ENCODE results near the gene CCDC117. TPM values are rescaled to one million over a fixed set of nuclear protein-coding genes. Genes with fewer than 3 reads are reported as not detected.
"Not testable (repeated sequence)": the region's sequence is repeated elsewhere in the genome, so short reads cannot be mapped to it uniquely, and the experiment has no call there.

Gene CCDC117
- total RNA-seq, 2 experiments from 2014 or later = 25.5 to 26.2 TPM

DNA sequence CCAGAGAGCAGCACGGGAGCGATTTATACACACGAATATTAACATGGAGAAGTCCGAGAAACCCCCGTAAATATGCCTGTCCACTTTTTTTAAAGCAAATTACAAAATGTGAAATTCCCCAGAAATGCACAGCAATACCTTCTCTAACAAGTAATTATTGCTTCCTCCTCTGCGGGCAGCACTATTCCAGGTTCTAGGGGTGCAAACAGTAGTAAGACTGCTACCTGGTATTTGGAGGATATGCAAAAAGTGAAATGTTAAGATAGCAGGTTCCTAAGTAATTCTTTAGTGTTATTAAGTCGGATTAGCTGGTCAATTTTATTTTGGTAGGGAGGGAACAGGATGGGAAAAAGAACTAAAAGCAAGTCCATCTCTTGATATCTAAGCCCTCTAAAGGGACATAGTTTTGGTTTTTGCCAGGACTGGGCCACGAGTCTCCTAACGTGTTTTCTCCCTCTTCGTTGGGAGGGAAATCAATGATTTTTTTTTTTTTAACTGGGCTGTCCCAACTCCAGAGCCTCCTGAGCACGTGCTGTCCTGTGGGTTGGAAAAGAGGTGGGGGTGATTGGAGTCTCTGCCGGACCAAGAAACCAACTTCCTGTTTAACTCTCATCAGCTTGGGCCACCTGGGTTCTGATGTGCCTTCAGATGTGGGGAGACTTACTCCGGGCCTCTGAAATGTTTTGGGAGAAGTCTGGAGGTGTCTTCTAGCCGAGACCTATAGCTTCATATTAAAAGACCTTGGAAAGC lies 29.5 kb downstream of the CCDC117 start:
- DNase-seq = no peak
- peak overlapping the region; percentile 89 for H3K27ac Mint-ChIP-seq
- intact Hi-C loops (cut with micrococcal nuclease) = no loop called here
- no peaks in the 10 kb centered on the region for H3K27me3 Mint-ChIP-seq
- TF ChIP-seq, protein P1, sequence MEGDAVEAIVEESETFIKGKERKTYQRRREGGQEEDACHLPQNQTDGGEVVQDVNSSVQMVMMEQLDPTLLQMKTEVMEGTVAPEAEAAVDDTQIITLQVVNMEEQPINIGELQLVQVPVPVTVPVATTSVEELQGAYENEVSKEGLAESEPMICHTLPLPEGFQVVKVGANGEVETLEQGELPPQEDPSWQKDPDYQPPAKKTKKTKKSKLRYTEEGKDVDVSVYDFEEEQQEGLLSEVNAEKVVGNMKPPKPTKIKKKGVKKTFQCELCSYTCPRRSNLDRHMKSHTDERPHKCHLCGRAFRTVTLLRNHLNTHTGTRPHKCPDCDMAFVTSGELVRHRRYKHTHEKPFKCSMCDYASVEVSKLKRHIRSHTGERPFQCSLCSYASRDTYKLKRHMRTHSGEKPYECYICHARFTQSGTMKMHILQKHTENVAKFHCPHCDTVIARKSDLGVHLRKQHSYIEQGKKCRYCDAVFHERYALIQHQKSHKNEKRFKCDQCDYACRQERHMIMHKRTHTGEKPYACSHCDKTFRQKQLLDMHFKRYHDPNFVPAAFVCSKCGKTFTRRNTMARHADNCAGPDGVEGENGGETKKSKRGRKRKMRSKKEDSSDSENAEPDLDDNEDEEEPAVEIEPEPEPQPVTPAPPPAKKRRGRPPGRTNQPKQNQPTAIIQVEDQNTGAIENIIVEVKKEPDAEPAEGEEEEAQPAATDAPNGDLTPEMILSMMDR (IDR thresholded peaks at IDR 0.05) = no peak
- peak overlapping the region; percentile 95 for H3K4me3 Mint-ChIP-seq
- peaks cover 31% of the 10 kb centered on the region for H3K4me1 Mint-ChIP-seq (ENCODE audit: low read depth)
- ChIA-PET CTCF (interaction anchor here (0.6 to 4.6 kb wide), 8 partner anchors 10 to 826 kb away, joined by 3 to 29 read pairs (median 4); no protein-coding TSS in a partner anchor), POLR2A (interaction anchor here (0.6 to 1.0 kb wide), 3 partner anchors 11 to 21 kb away, joined by 3 to 4 read pairs (median 3); no protein-coding TSS in a partner anchor)
- peaks cover 44% of the 10 kb centered on the region for H3K36me3 Mint-ChIP-seq (ENCODE audit: low read depth)
- no peaks in the 10 kb centered on the region for H3K9me3 Mint-ChIP-seq
- ATAC-seq = no peak

DNA sequence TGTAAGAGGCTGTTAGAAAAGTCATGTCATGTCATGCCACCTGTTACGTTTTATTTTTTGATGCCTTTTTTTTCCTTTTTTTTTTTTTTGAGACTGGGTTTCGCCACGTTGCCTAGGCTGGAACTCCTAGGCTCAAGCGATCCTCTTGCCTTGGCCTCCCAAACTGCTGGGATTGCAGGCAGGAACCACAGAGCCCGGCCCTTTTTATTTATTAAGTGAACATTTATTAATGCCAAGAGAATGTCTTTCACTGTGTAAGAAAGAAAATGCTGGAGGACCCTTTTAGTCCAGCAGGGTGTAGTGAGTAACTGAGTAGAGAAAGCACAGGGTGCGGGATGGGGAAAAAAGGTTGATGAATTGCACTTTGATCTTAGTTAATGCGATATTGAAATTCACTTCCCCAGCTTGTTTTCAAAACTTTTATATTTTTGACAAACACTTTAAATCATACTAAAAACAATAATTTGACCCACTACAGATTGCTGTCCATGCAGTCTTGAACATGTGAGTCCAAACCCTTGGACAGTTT lies 30.2 kb downstream of the CCDC117 start:
- peaks cover 40% of the 10 kb centered on the region for H3K36me3 Mint-ChIP-seq (ENCODE audit: low read depth)
- TF ChIP-seq, protein P1 (IDR thresholded peaks at IDR 0.05) = peak; percentile 43
- H3K9me3 Mint-ChIP-seq = no peaks in the 10 kb centered on the region
- DNase-seq = peak; percentile 19
- H3K4me3 Mint-ChIP-seq = peak overlapping the region; percentile 95
- no peaks in the 10 kb centered on the region for H3K27me3 Mint-ChIP-seq
- POLR2A ChIA-PET = interaction anchor here (0.6 to 1.0 kb wide), 3 partner anchors 12 to 20 kb away, joined by 3 to 4 read pairs (median 3); no protein-coding TSS in a partner anchor
- CTCF ChIA-PET = interaction anchor here (0.6 to 4.6 kb wide), 8 partner anchors 10 to 825 kb away, joined by 3 to 29 read pairs (median 4); no protein-coding TSS in a partner anchor
- peak overlapping the region; percentile 89 for H3K27ac Mint-ChIP-seq
- no peak for ATAC-seq
- peaks cover 28% of the 10 kb centered on the region for H3K4me1 Mint-ChIP-seq (ENCODE audit: low read depth)
- intact Hi-C loops (cut with micrococcal nuclease) = no loop called here

DNA sequence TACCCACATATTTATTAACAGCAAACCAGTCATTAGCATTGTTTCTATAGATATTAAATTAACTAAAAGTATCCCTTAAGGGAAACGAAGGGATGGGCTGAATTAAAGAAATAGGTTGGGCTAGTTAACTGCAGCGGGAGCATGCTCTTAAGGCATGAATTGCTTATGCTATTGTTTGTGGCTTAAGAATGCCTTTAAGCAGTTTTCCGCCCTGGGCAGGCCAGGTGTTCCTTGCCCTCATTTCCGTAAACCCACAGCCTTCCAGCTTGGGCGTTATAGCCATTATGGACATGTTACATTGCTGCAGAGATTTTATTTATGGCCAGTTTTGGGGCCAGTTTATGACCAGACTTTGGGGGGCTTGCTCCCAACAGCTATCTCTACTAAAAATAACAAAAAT lies 32.9 kb downstream of the CCDC117 start:
- DNase-seq; intact Hi-C loops (cut with micrococcal nuclease); POLR2A ChIA-PET; ATAC-seq; H3K4me3 Mint-ChIP-seq; H3K9me3 Mint-ChIP-seq; H3K27ac Mint-ChIP-seq; H3K27me3 Mint-ChIP-seq: not testable (repeated sequence)
- peaks cover 32% of the 10 kb centered on the region for H3K4me1 Mint-ChIP-seq (ENCODE audit: low read depth)
- CTCF ChIA-PET = interaction anchor here (1.1 kb wide), 1 partner anchor 15 kb away, joined by 3 read pairs; no protein-coding TSS in a partner anchor
- H3K36me3 Mint-ChIP-seq (ENCODE audit: low read depth) = peaks cover 29% of the 10 kb centered on the region

DNA sequence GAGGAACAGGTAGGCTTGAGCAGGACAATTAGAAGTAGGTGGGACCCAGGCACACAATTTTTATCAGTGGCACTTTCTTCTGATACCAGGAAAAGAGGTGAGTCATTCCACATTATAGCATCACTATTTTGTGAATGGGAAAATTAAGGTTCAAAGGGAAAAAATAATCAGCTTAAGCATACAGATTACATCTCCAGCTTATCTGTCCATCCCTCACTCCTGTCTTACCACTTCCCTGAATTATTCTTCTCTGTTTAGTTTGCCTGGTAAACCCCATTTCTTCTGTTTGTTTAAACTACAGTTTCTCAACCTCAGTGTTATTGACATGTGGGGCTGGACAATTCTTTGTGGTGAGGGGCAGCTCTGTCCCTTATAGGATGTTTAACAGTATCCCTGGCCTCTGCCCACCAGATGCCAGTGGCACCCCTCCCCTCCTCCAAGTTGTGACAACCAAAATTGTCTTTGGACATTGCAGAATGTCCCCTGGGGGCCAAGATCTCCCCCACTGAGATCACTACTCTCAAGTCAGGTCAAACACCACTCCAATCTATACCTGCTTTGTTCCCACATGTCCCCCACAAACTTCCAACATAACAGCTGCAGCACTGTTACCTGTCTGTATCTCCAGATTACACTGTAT lies 36.3 kb downstream of the CCDC117 start:
- intact Hi-C loops (cut with micrococcal nuclease) = no loop called here
- H3K9me3 Mint-ChIP-seq = no peaks in the 10 kb centered on the region
- no peak overlapping the region for H3K27ac Mint-ChIP-seq
- no peaks in the 10 kb centered on the region for H3K27me3 Mint-ChIP-seq
- DNase-seq (no peak), ATAC-seq (no peak)
- H3K4me1 Mint-ChIP-seq (ENCODE audit: low read depth) = peaks cover 48% of the 10 kb centered on the region
- peaks cover 31% of the 10 kb centered on the region for H3K36me3 Mint-ChIP-seq (ENCODE audit: low read depth)
- CTCF ChIA-PET = interaction anchor here (1.0 kb wide), 1 partner anchor 208 kb away, joined by 3 read pairs; no protein-coding TSS in a partner anchor
- POLR2A ChIA-PET = interaction anchor here (1.2 to 5.6 kb wide), 3 partner anchors 10 to 36 kb away, joined by 4 to 60 read pairs (median 5); partner anchors contain the start of genes CCDC117 and XBP1
- TF ChIP-seq, protein P1 (IDR thresholded peaks at IDR 0.05) = no peak
- H3K4me3 Mint-ChIP-seq = no peak overlapping the region

DNA sequence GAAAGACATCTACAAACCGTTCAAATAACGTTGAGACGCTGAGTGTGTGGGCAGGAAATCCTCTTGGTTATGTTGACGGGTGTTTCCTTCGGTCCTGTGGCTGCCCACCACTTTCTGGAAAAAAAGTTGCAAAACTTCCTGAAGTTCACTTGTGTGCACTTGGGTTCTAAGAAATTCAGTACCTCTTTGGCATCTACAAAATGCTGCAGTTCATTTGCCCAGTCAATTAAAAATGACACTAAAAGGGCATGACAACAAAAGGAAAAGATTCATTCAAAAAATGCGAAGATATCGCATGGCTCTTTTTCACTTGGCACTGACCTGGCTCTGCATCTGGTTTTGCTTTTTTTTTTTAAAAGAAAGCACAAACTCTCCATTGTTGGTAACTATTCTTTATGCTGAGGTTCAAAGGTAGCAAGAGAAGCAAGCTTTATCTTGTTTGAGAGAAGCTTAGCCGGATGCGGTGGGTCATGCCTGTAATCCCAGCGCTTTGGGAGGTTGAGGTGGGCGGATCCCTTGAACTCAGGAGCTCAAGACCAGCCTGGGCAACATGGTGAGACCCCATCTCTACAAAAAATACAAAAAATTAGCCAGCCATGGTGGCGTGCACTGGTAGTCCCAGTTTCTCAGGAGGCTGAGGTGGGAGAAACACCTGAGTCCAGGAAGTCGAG lies 38.5 kb downstream of the CCDC117 start:
- CTCF ChIA-PET = interaction anchor here (0.8 to 4.5 kb wide), 9 partner anchors 8 to 69 kb away, joined by 3 to 38 read pairs (median 3); partner anchors contain the start of genes CCDC117, CHEK2, HSCB and XBP1
- peak overlapping the region; percentile 65 for H3K4me3 Mint-ChIP-seq
- H3K36me3 Mint-ChIP-seq (ENCODE audit: low read depth) = peaks cover 46% of the 10 kb centered on the region
- no peaks in the 10 kb centered on the region for H3K27me3 Mint-ChIP-seq
- POLR2A ChIA-PET = interaction anchor here (0.6 to 5.6 kb wide), 5 partner anchors 12 to 67 kb away, joined by 3 to 60 read pairs (median 3); partner anchors contain the start of genes CCDC117 and XBP1
- peaks cover 62% of the 10 kb centered on the region for H3K4me1 Mint-ChIP-seq (ENCODE audit: low read depth)
- intact Hi-C loops (cut with micrococcal nuclease) = no loop called here
- ATAC-seq = peak; percentile 28
- DNase-seq = peak; percentile 66
- H3K9me3 Mint-ChIP-seq = no peaks in the 10 kb centered on the region
- TF ChIP-seq, protein P1 (IDR thresholded peaks at IDR 0.05) = no peak
- H3K27ac Mint-ChIP-seq = peak overlapping the region; percentile 83

All from activated CD8-positive, alpha-beta T cell treated with anti-CD3 and anti-CD28 coated beads for 36 hours (primary cell).